HG03025 (cell line): ENCODE data around the gene CHRNA4.
"Not testable (repeated sequence)": the region's sequence is repeated elsewhere in the genome, so short reads cannot be mapped to it uniquely, and the experiment has no call there.

ENCODE experiments used
- ATAC-seq: cut with Tn5 transposase; IDR thresholded peaks from one replicate; pipeline ENCODE4 v1.9.1; 2021; ENCODE audit warnings: mild to moderate bottlenecking, moderate library complexity; ENCODE audit not compliant: unreplicated experiment, low FRiP score

Gene CHRNA4

GRCh38 chr20:63339154-63340094 lies 21.7 kb downstream of the CHRNA4 start:
- ATAC-seq = not testable (repeated sequence)

GRCh38 chr20:63337786-63338420 lies 23.2 kb downstream of the CHRNA4 start:
- ATAC-seq = no peak

- ATAC-seq = no peak
Observed at GRCh38 chr20:63336232-63336752, 24.9 kb downstream of the CHRNA4 start.

GRCh38 chr20:63335711-63336110 lies 25.4 kb downstream of the CHRNA4 start:
- ATAC-seq = no peak

- ATAC-seq = not testable (repeated sequence)
Observed at GRCh38 chr20:63335060-63335459, 26.1 kb downstream of the CHRNA4 start.

DNA sequence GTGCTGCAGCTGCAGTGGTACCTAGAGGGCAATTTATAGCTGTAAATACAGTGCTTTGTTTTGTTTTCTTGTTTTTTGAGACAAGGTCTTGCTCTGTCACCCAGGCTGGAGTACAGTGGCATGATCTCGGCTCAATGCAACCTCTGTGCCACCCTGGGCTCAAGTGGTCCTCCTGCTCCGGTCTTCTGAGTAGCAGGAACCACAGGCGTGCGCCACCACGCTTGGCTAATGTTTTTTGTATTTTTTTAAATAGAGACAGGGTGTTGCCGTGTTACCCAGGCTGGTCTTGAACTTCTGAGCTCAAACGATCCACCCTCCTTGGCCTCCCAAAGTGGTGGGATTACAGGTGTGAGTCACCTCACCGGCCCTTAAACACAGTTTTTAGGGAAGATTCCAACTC lies 26.8 kb downstream of the CHRNA4 start:
- ATAC-seq = no peak

GRCh38 chr20:63333241-63333836 lies 27.8 kb downstream of the CHRNA4 start:
- ATAC-seq = no peak

- ATAC-seq = no peak
Observed at GRCh38 chr20:63332488-63333240, 28.5 kb downstream of the CHRNA4 start.

- ATAC-seq = no peak
Observed at GRCh38 chr20:63331741-63332400, 29.3 kb downstream of the CHRNA4 start.

GRCh38 chr20:63330940-63331339 lies 30.2 kb downstream of the CHRNA4 start:
- ATAC-seq = no peak

DNA sequence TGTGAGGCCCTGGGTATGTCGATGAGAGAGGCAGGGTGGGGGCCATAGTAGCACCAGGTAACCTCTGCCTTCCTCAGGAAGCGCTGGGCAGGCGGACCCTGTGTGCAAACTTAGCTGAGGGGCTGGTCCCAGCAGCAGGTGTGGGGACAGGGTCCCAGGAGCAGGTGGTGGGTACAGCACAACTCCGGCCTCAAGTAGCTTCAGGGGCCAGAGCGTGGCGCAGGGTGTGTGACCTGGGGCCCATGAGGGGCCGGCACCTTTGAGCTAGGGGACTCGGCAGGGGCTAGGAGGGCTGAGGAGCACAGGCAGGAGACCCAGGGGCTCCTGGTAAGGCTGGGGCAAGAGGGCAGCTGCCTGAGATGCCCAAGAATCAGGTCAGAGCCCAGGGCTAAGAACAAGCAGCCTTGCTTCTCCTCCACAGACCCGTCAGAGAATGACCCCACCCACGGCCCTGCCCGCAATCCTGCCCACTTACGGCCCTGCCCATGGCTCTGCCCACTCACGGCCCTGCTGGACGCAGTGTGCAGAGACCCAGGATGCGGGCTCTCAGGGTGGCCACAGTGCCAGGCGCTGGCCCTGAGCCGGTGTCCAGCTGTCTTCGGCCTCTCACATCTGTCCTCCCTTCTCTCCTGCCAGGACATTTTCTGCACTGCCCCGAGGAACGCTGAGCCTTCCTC lies 30.9 kb downstream of the CHRNA4 start:
- no peak for ATAC-seq

DNA sequence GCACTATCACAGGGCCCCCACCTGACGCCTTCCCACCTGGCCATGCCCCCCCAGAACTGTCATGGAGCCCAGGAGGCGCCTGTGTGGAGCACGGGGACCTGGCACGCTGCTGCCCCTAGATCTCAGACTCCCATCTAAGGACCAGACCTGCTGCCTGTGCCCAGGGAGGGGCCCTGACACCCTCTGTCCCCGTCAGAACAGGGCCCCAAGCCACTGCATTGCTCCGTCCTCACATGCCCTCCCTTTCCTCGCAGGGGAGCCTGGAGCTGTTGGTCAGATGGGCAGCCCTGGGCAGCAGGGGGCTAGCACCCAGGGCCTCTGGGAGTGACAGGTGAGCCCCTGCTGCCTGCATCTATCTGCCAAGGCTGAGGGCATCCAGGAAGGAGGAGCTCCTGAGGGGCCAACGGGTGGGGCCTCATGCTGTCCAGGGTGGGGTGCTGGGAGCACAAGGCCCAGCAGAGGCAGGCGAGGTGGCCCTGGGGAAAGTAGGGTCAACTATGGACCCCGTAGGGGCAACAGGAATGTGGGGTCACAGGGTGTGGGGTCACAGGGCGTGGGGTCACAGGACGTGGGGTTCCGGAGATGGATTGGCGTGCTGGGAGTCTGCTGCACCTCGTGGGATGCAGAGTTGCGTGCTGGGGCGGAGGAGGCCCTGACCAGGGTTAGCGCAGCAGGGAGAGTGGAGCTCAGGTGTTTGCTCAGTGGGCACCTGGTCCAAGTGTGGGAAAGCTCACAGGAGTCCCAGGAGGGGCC lies 31.6 kb downstream of the CHRNA4 start:
- no peak for ATAC-seq

GRCh38 chr20:63328718-63329275 lies 32.4 kb downstream of the CHRNA4 start:
- ATAC-seq = no peak

- no peak for ATAC-seq
Observed at GRCh38 chr20:63328026-63328700, 33.0 kb downstream of the CHRNA4 start.

- ATAC-seq = no peak
Observed at GRCh38 chr20:63327231-63327745, 33.9 kb downstream of the CHRNA4 start.

DNA sequence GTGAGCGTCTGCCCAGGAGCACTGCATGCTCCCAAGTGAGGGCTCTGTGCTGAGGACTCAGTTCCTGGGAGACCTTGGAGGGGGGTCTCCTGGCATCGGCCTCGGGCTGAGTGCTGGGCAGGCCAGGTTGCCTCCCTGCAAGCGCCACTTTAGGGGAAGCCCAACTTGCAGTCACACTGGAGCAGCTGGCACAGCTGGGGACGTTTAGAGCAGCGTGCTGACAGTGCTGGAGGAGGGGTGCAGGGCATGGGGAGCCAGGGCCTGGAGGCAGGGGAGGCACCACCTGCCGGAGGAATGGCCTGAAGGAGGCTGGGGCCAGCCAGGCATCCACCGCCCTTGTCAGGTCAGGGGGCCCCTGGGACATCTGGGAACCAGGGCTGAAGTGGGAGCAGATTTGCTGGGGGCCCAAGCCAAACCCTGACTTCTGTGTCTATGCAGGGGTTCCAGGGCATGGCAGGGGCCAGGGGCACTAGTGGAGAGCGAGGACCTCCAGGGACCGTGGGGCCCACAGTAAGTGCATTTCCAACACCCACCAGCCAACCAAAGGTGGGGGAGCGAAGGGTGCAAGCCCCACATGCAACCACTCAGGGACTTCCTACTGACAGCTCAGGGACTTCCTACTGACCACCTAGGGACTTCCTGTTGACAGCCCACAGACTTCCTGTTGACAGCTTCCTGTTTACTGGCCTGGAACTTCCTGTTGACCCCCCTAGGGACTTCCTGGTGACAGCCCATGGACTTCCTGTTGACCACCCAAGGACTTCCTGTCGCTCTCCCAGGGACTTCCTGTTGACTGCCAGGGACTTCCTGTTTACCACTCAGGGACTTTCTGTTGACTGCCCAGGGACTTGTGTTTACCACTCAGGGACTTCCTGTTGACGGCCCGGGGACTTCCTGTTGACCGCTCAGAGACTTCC lies 34.6 kb downstream of the CHRNA4 start:
- no peak for ATAC-seq
